ENCODE results near the gene MED13L.

The MED13L gene

GRCh38 chr12:116131176-116131575, 146.3 kb downstream of the MED13L start:
- H3K27ac ChIP-seq (ENCODE audit: poor library complexity, severe bottlenecking): no peak overlapping the region
- ATAC-seq (ENCODE audit: low read depth) (no peak), DNase-seq (ENCODE audit: low spot score) (no peak)
- H3K4me3 ChIP-seq (ENCODE audit: severe bottlenecking): no peak overlapping the region
- H3K9me3 ChIP-seq (ENCODE audit: severe bottlenecking): no peaks in the 10 kb centered on the region
- H3K4me1 ChIP-seq (ENCODE audit: insufficient read depth, poor library complexity, severe bottlenecking): peaks cover 36% of the 10 kb centered on the region
- no peaks in the 10 kb centered on the region for H3K36me3 ChIP-seq (ENCODE audit: low read depth)
- no peaks in the 10 kb centered on the region for H3K27me3 ChIP-seq (ENCODE audit: insufficient read depth, poor library complexity, severe bottlenecking)
- TF ChIP-seq, protein P1, sequence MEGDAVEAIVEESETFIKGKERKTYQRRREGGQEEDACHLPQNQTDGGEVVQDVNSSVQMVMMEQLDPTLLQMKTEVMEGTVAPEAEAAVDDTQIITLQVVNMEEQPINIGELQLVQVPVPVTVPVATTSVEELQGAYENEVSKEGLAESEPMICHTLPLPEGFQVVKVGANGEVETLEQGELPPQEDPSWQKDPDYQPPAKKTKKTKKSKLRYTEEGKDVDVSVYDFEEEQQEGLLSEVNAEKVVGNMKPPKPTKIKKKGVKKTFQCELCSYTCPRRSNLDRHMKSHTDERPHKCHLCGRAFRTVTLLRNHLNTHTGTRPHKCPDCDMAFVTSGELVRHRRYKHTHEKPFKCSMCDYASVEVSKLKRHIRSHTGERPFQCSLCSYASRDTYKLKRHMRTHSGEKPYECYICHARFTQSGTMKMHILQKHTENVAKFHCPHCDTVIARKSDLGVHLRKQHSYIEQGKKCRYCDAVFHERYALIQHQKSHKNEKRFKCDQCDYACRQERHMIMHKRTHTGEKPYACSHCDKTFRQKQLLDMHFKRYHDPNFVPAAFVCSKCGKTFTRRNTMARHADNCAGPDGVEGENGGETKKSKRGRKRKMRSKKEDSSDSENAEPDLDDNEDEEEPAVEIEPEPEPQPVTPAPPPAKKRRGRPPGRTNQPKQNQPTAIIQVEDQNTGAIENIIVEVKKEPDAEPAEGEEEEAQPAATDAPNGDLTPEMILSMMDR (IDR thresholded peaks at IDR 0.05; ENCODE audit: poor library complexity, severe bottlenecking): no peak

DNA sequence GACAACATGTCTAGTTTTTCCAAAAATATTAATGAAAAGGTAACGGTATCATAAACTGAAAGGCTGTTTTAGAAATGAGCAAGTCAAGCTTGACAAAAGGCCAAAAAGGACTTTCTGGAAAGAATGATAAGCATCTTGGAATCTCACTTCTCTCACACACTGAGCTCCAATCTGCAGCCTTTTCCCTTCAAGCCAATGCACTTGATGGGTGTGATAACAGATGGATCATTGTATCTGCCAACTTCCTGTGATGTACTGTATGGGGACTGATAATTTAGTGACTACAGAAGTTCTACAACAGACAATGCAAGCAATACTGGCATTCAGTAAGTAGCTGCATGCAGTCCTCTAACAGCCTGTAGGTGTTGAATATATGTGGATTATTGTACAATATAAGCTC, 147.1 kb downstream of the MED13L start:
- no peaks in the 10 kb centered on the region for H3K27me3 ChIP-seq (ENCODE audit: insufficient read depth, poor library complexity, severe bottlenecking)
- H3K36me3 ChIP-seq (ENCODE audit: low read depth): no peaks in the 10 kb centered on the region
- H3K4me1 ChIP-seq (ENCODE audit: insufficient read depth, poor library complexity, severe bottlenecking): peaks cover 36% of the 10 kb centered on the region
- no peaks in the 10 kb centered on the region for H3K9me3 ChIP-seq (ENCODE audit: severe bottlenecking)
- no peak for DNase-seq (ENCODE audit: low spot score)
- ATAC-seq (ENCODE audit: low read depth): no peak
- H3K27ac ChIP-seq (ENCODE audit: poor library complexity, severe bottlenecking): no peak overlapping the region
- TF ChIP-seq, protein P1 (IDR thresholded peaks at IDR 0.05; ENCODE audit: poor library complexity, severe bottlenecking): no peak
- H3K4me3 ChIP-seq (ENCODE audit: severe bottlenecking): no peak overlapping the region

GRCh38 chr12:116128779-116129178, 148.7 kb downstream of the MED13L start:
- ATAC-seq (ENCODE audit: low read depth) (no peak), DNase-seq (ENCODE audit: low spot score) (no peak)
- H3K4me3 ChIP-seq (ENCODE audit: severe bottlenecking): no peak overlapping the region
- no peaks in the 10 kb centered on the region for H3K27me3 ChIP-seq (ENCODE audit: insufficient read depth, poor library complexity, severe bottlenecking)
- H3K9me3 ChIP-seq (ENCODE audit: severe bottlenecking): no peaks in the 10 kb centered on the region
- peaks cover 34% of the 10 kb centered on the region for H3K4me1 ChIP-seq (ENCODE audit: insufficient read depth, poor library complexity, severe bottlenecking)
- H3K27ac ChIP-seq (ENCODE audit: poor library complexity, severe bottlenecking): no peak overlapping the region
- no peaks in the 10 kb centered on the region for H3K36me3 ChIP-seq (ENCODE audit: low read depth)
- TF ChIP-seq, protein P1 (IDR thresholded peaks at IDR 0.05; ENCODE audit: poor library complexity, severe bottlenecking): no peak

GRCh38 chr12:116127859-116128258, 149.6 kb downstream of the MED13L start:
- Histone ChIP-seq H3K4me3 (ENCODE audit: severe bottlenecking) (no peak overlapping the region), H3K4me1 (ENCODE audit: insufficient read depth, poor library complexity, severe bottlenecking) (peaks cover 34% of the 10 kb centered on the region), H3K9me3 (ENCODE audit: severe bottlenecking) (no peaks in the 10 kb centered on the region), H3K27ac (ENCODE audit: poor library complexity, severe bottlenecking) (no peak overlapping the region), H3K27me3 (ENCODE audit: insufficient read depth, poor library complexity, severe bottlenecking) (no peaks in the 10 kb centered on the region), H3K36me3 (ENCODE audit: low read depth) (no peaks in the 10 kb centered on the region)
- TF ChIP-seq, protein P1 (IDR thresholded peaks at IDR 0.05; ENCODE audit: poor library complexity, severe bottlenecking): no peak
- ATAC-seq (ENCODE audit: low read depth) (no peak), DNase-seq (ENCODE audit: low spot score) (no peak)

DNA sequence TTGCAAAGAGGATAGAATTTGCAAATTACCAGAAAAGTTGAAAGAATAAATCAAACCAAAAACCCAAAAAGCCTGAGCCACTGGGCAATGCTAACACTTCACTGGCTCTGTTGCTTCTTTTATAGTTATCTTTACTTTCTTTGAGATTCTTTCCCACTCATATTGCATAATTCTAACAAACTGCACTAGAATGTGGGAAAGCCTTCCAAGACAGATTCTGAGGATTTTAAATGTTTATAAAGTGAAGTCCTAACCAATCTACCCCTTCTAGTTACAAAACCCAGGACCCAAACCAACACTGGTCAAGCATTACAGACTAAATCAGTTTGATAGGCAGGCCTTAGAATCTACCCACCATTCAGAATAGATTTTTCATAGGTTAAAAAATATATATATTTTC, 150.9 kb downstream of the MED13L start:
- DNase-seq (ENCODE audit: low spot score): no peak
- no peaks in the 10 kb centered on the region for H3K27me3 ChIP-seq (ENCODE audit: insufficient read depth, poor library complexity, severe bottlenecking)
- H3K36me3 ChIP-seq (ENCODE audit: low read depth): no peaks in the 10 kb centered on the region
- no peaks in the 10 kb centered on the region for H3K9me3 ChIP-seq (ENCODE audit: severe bottlenecking)
- peaks cover 43% of the 10 kb centered on the region for H3K4me1 ChIP-seq (ENCODE audit: insufficient read depth, poor library complexity, severe bottlenecking)
- no peak for ATAC-seq (ENCODE audit: low read depth)
- peak overlapping the region; percentile 18 for H3K27ac ChIP-seq (ENCODE audit: poor library complexity, severe bottlenecking)
- no peak overlapping the region for H3K4me3 ChIP-seq (ENCODE audit: severe bottlenecking)
- TF ChIP-seq, protein P1 (IDR thresholded peaks at IDR 0.05; ENCODE audit: poor library complexity, severe bottlenecking): no peak
